CD14-positive monocyte (primary cell): ENCODE measurements around the gene SERPINB13. TPM values are rescaled to one million over a fixed set of nuclear protein-coding genes. Genes with fewer than 3 reads are reported as not detected.

ENCODE experiments used
- DNase-seq, 3 donors: peaks; one replicate each; pipeline ENCODE4 v3.0.0-alpha.2; 2011 to 2022
- H2AFZ ChIP-seq: 2 replicates; pipeline ENCODE4 v1.6.0; 2012; ENCODE audit warnings: mild to moderate bottlenecking, low read depth, low read length, inconsistent platforms; ENCODE audit not compliant: insufficient read depth, poor library complexity, severe bottlenecking
- H3K27ac ChIP-seq, 2 donors: 1 replicate in 1 of 2; 2 replicates in 1 of 2; pipeline ENCODE4 v1.5.1; 2012 to 2013; ENCODE audit warnings: low read length in 2 of 2, control low read depth in 1 of 2, inconsistent platforms in 1 of 2, low read depth in 1 of 2, mild to moderate bottlenecking in 1 of 2
- H3K27me3 ChIP-seq, 2 donors: one replicate each; pipeline versions ENCODE4 v1.6.0 to v1.6.1; 2011 to 2013; ENCODE audit warnings: low read length in 2 of 2; ENCODE audit not compliant: control insufficient read depth in 2 of 2, insufficient read depth in 2 of 2
- H3K36me3 ChIP-seq, 2 donors: replicated peaks in 1 of 2; 1 replicate in 1 of 2; 2 replicates in 1 of 2; pipeline versions ENCODE4 v1.5.1 to v1.6.1; 2012 to 2013; ENCODE audit warnings: low read length in 2 of 2, control low read depth in 1 of 2, inconsistent platforms in 1 of 2, mild to moderate bottlenecking in 1 of 2; ENCODE audit not compliant: insufficient read depth in 2 of 2, control insufficient read depth in 1 of 2
- H3K4me1 ChIP-seq, 2 donors: 1 replicate in 1 of 2; 2 replicates in 1 of 2; pipeline versions ENCODE4 v1.5.1 to v1.6.1; 2012 to 2013; ENCODE audit warnings: low read length in 2 of 2, control low read depth in 1 of 2, inconsistent platforms in 1 of 2, mild to moderate bottlenecking in 1 of 2, moderate library complexity in 1 of 2; ENCODE audit not compliant: insufficient read depth in 2 of 2, control insufficient read depth in 1 of 2
- H3K4me2 ChIP-seq: replicated peaks from 2 replicates; pipeline ENCODE3; 2012; ENCODE audit warnings: low read length, moderate library complexity, mild to moderate bottlenecking; ENCODE audit not compliant: poor library complexity, severe bottlenecking; ENCODE audit errors: extremely low read depth
- H3K4me3 ChIP-seq, 3 experiments: fragments of 200-600 bp in 1 of 3; sonication (generic) in 1 of 3; replicated peaks in 1 of 3; 1 replicate in 2 of 3; 2 replicates in 1 of 3; pipeline ENCODE4 v1.5.1; 2011 to 2013; ENCODE audit warnings: low read length in 3 of 3, mild to moderate bottlenecking in 3 of 3, control low read depth in 2 of 3, low read depth in 2 of 3, inconsistent platforms in 1 of 3, moderate library complexity in 1 of 3
- H3K79me2 ChIP-seq: 2 replicates; pipeline ENCODE4 v1.6.0; 2012; ENCODE audit warnings: mild to moderate bottlenecking, control low read depth, inconsistent platforms, low read length, moderate library complexity; ENCODE audit not compliant: insufficient read depth
- H3K9ac ChIP-seq: 2 replicates; pipeline ENCODE4 v1.6.0; 2017; ENCODE audit warnings: low read length, mild to moderate bottlenecking; ENCODE audit not compliant: insufficient read depth, poor library complexity, severe bottlenecking
- H3K9me3 ChIP-seq, 2 donors: replicated peaks in 1 of 2; 1 replicate in 1 of 2; 2 replicates in 1 of 2; pipeline versions ENCODE4 v1.5.1 to v1.6.1; 2012 to 2013; ENCODE audit warnings: low read length in 2 of 2, control low read depth in 1 of 2; ENCODE audit not compliant: control insufficient read depth in 1 of 2, insufficient read depth in 1 of 2
- H4K20me1 ChIP-seq: 2 replicates; pipeline ENCODE4 v1.6.0; 2012; ENCODE audit warnings: mild to moderate bottlenecking, low read length, control low read depth, moderate library complexity; ENCODE audit not compliant: insufficient read depth
- H3K27ac Mint-ChIP-seq, 7 donors: one replicate each; pipeline ENCODE4 v1.8.0; 2020; ENCODE audit warnings: mild to moderate bottlenecking in 7 of 7, mixed read lengths in 7 of 7, moderate library complexity in 6 of 7, inconsistent platforms in 2 of 7
- H3K27me3 Mint-ChIP-seq, 3 donors: one replicate each; pipeline ENCODE4 v1.8.0; 2021 to 2022; ENCODE audit warnings: low read depth in 3 of 3, mild to moderate bottlenecking in 3 of 3, mixed read lengths in 3 of 3, moderate library complexity in 3 of 3, inconsistent platforms in 1 of 3
- H3K36me3 Mint-ChIP-seq, 2 donors: one replicate each; pipeline ENCODE4 v1.8.0; 2020; ENCODE audit warnings: mixed read lengths in 2 of 2, inconsistent platforms in 1 of 2, mild to moderate bottlenecking in 1 of 2
- H3K4me1 Mint-ChIP-seq: one replicate; pipeline ENCODE4 v1.8.0; 2020; ENCODE audit warnings: mild to moderate bottlenecking, mixed read lengths
- H3K4me3 Mint-ChIP-seq, 2 donors: one replicate each; pipeline ENCODE4 v1.8.0; 2020; ENCODE audit warnings: mild to moderate bottlenecking in 2 of 2, mixed read lengths in 2 of 2, moderate library complexity in 1 of 2
- H3K9me3 Mint-ChIP-seq, 7 donors: one replicate each; pipeline ENCODE4 v1.8.0; 2020 to 2022; ENCODE audit warnings: mixed read lengths in 7 of 7, mild to moderate bottlenecking in 6 of 7, moderate library complexity in 6 of 7, inconsistent platforms in 2 of 7
- CTCF ChIP-seq: fragments of 200-600 bp; IDR thresholded peaks from one replicate; pipeline ENCODE4 v1.8.0; 2022; ENCODE audit warnings: antibody characterized with exemption, mild to moderate bottlenecking
- WGBS: methylation state at CpG from one replicate; pipeline ENCODE4 v1.1.5; 2013; ENCODE audit warnings: missing lambda C conversion rate; ENCODE audit not compliant: insufficient coverage; 5-methylcytosine and 5-hydroxymethylcytosine counted together
- intact Hi-C, 2 donors: fragments of 100-400 bp; cut with micrococcal nuclease; formaldehyde crosslinking; loops; one replicate each; pipeline versions ENCODE4 v1.15.0 to v1.15.1; 2023
- polyA plus RNA-seq, 3 donors: library from polyadenylated mRNA; depleted of rRNA in 1 of 3; unstranded in 2 of 3; stranded (reverse) in 1 of 3; fragments of 300-500 nt in 2 of 3; fragments of >200 nt in 1 of 3; fragmentation: Illumina TruSeq in 2 of 3; gene quantifications; 1 replicate in 2 of 3; 2 replicates in 1 of 3; pipeline ENCODE4 v1.2.3, GENCODE V29; 2012 to 2021

The SERPINB13 gene
- polyA plus RNA-seq, 3 donors = not detected

DNA sequence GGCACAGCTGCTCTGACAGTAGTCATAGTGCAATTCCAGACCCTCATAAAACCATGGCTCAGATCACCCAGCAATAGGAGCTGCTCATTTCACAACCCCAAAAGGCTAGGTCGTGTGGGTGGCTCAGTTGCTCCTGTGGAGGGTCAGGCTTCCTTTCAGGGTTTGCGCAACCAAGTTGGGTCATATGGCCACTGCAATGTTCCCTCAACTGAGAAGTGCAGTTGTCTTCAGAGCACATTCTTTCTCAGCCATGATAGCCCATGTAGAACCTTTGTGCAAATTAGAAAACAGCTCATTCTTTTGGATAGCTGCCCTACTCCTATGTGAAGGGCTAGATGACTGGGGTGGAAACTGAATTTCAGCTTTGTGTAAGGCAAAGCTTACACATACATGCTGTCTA lies 3.2 kb downstream of the SERPINB13 start:
- no peak for TF ChIP-seq CTCF
- H3K27me3 Mint-ChIP-seq = peaks cover 0 to 1% (median 0%) of the 10 kb centered on the region in 3 donors
- no peaks in the 10 kb centered on the region for H3K27me3 ChIP-seq
- no peaks in the 10 kb centered on the region for H3K36me3 ChIP-seq
- no peaks in the 10 kb centered on the region for H3K79me2 ChIP-seq
- peak overlapping the region; percentile 38 for H2AFZ ChIP-seq
- peak overlapping the region; percentile 50 to 91 (median 83) for H3K27ac Mint-ChIP-seq
- H3K4me1 Mint-ChIP-seq = peaks cover 35% of the 10 kb centered on the region
- H3K9me3 Mint-ChIP-seq = peaks cover 3 to 13% (median 7%) of the 10 kb centered on the region in 7 donors
- DNase-seq = peak; percentile 59 to 82 (median 77)
- H4K20me1 ChIP-seq = no peaks in the 10 kb centered on the region
- H3K9ac ChIP-seq = no peak overlapping the region
- WGBS = 6% methylated on average over 2 of the region's 2 CpGs
- peaks cover 34 to 35% of the 10 kb centered on the region in 2 donors for H3K4me1 ChIP-seq
- no peaks in the 10 kb centered on the region for H3K9me3 ChIP-seq
- H3K4me3 Mint-ChIP-seq = peak overlapping the region; percentile 38 to 53
- H3K36me3 Mint-ChIP-seq = peaks cover 0 to 3% of the 10 kb centered on the region in 2 donors
- intact Hi-C loops = no loop called here
- H3K27ac ChIP-seq = peak overlapping the region in 1 of 2 donors; percentile 38
- H3K4me3 ChIP-seq = no peak overlapping the region
- H3K4me2 ChIP-seq = peak overlapping the region; percentile 10

- Histone ChIP-seq H3K4me3 (no peak overlapping the region), H3K36me3 (no peaks in the 10 kb centered on the region), H3K9ac (no peak overlapping the region), H2AFZ (peak overlapping the region; percentile 38), H3K4me2 (no peak overlapping the region), H3K9me3 (no peaks in the 10 kb centered on the region), H3K4me1 (peaks cover 27 to 28% of the 10 kb centered on the region in 2 donors), H3K27ac (peak overlapping the region in 1 of 2 donors; percentile 38), H3K79me2 (no peaks in the 10 kb centered on the region), H3K27me3 (no peaks in the 10 kb centered on the region), H4K20me1 (no peaks in the 10 kb centered on the region)
- intact Hi-C loops = no loop called here
- H3K27me3 Mint-ChIP-seq = peaks cover 0 to 1% (median 0%) of the 10 kb centered on the region in 3 donors
- peaks cover 3 to 13% (median 7%) of the 10 kb centered on the region in 7 donors for H3K9me3 Mint-ChIP-seq
- peaks cover 27% of the 10 kb centered on the region for H3K4me1 Mint-ChIP-seq
- no CpG with 5 or more reads among the region's 3 CpGs for WGBS
- H3K27ac Mint-ChIP-seq = peak overlapping the region in 3 of 7 donors; percentile 19 to 86 (median 47)
- H3K4me3 Mint-ChIP-seq = no peak overlapping the region
- DNase-seq = no peak
- H3K36me3 Mint-ChIP-seq = peaks cover 0 to 3% of the 10 kb centered on the region in 2 donors
- no peak for TF ChIP-seq CTCF
Observed at GRCh38 chr18:63590966-63591695, 4.0 kb downstream of the SERPINB13 start.
